NB4 (cell line): ENCODE results near the gene WASF3.

Experiments
- CTCF ChIP-seq: IDR thresholded peaks from one replicate; pipeline ENCODE4 v1.5.1; 2012; ENCODE audit warnings: low read depth, low read length
- MYC ChIP-seq: IDR thresholded peaks from 2 replicates; pipeline ENCODE4 v1.6.1; 2011; ENCODE audit warnings: low read depth, low read length
- POLR2A ChIP-seq: IDR thresholded peaks from 2 replicates; pipeline ENCODE4 v1.6.1; 2011; ENCODE audit warnings: mild to moderate bottlenecking; ENCODE audit not compliant: insufficient read length; ENCODE audit errors: extremely low read depth

GRCh38 chr13:26679411-26680122 lies 122.1 kb downstream of the WASF3 start:
- TF ChIP-seq CTCF (no peak), POLR2A (no peak), MYC (no peak)
